SK-N-SH treated with all-trans-retinoic acid at 6 μM for 48 hours (cell line): Measurements from ENCODE around the gene METTL25.
"Not testable (repeated sequence)": the region's sequence is repeated elsewhere in the genome, so short reads cannot be mapped to it uniquely, and the experiment has no call there.

Source experiments
- ATAC-seq: fragments of 200-7000 bp; cut with Tn5 transposase; 3 replicates; pipeline ENCODE4 v1.9.1; 2020; ENCODE audit warnings: mild to moderate bottlenecking, moderate library complexity
- ARNTL ChIP-seq: fragments of 450-650 bp; formaldehyde crosslinking; IDR thresholded peaks from 2 replicates; pipeline ENCODE4 v1.5.0; 2020; ENCODE audit warnings: low read depth, mild to moderate bottlenecking, moderate library complexity, borderline replicate concordance
- BACH2 ChIP-seq: fragments of 250-450 bp; sonication (Bioruptor Pico); IDR thresholded peaks from 2 replicates; pipeline ENCODE4 v1.9.0; 2021; ENCODE audit warnings: mild to moderate bottlenecking, borderline replicate concordance
- CSDC2 ChIP-seq: fragments of 250-450 bp; sonication (Bioruptor Pico); IDR thresholded peaks from 2 replicates; pipeline ENCODE4 v1.5.0; 2020; ENCODE audit warnings: mild to moderate bottlenecking, moderate library complexity
- CSRNP3 ChIP-seq: fragments of 250-450 bp; sonication (Bioruptor Pico); IDR thresholded peaks from 2 replicates; pipeline ENCODE4 v1.5.1; 2021; ENCODE audit warnings: mild to moderate bottlenecking, moderate library complexity
- ESRRG ChIP-seq: fragments of 250-450 bp; sonication (Bioruptor Pico); IDR thresholded peaks from 2 replicates; pipeline ENCODE4 v1.6.1; 2021; ENCODE audit warnings: mild to moderate bottlenecking
- GLIS3 ChIP-seq: fragments of 250-450 bp; sonication (Bioruptor Pico); IDR thresholded peaks from 2 replicates; pipeline ENCODE4 v1.5.0; 2020; ENCODE audit warnings: mild to moderate bottlenecking, moderate library complexity
- ISL1 ChIP-seq: fragments of 250-450 bp; sonication (Bioruptor Pico); IDR thresholded peaks from 2 replicates; pipeline ENCODE4 v2.1.2; 2022; ENCODE audit warnings: mild to moderate bottlenecking, moderate library complexity
- PATZ1 ChIP-seq: fragments of 250-450 bp; sonication (Bioruptor Pico); IDR thresholded peaks from 2 replicates; pipeline ENCODE4 v1.8.0; 2020; ENCODE audit warnings: mild to moderate bottlenecking, moderate library complexity, borderline replicate concordance
- POU6F1 ChIP-seq: fragments of 250-450 bp; sonication (Bioruptor Pico); IDR thresholded peaks from 2 replicates; pipeline ENCODE4 v1.8.0; 2021; ENCODE audit warnings: low read depth, mild to moderate bottlenecking, moderate library complexity, borderline replicate concordance
- PPARA ChIP-seq: fragments of 250-450 bp; sonication (Bioruptor Pico); IDR thresholded peaks from 2 replicates; pipeline ENCODE4 v1.5.0; 2020; ENCODE audit warnings: mild to moderate bottlenecking, borderline replicate concordance
- RARB ChIP-seq: fragments of 250-450 bp; sonication (Bioruptor Pico); IDR thresholded peaks from 2 replicates; pipeline ENCODE4 v1.8.0; 2021; ENCODE audit warnings: mild to moderate bottlenecking, moderate library complexity
- SNAI2 ChIP-seq: fragments of 250-450 bp; sonication (Bioruptor Pico); IDR thresholded peaks from 2 replicates; pipeline ENCODE4 v1.5.0; 2020; ENCODE audit warnings: mild to moderate bottlenecking, moderate library complexity
- TCF4 ChIP-seq: fragments of 250-450 bp; sonication (Bioruptor Pico); IDR thresholded peaks from 2 replicates; pipeline ENCODE4 v1.8.0; 2021; ENCODE audit warnings: mild to moderate bottlenecking, moderate library complexity, borderline replicate concordance
- TOX ChIP-seq: fragments of 250-450 bp; sonication (Bioruptor Pico); IDR thresholded peaks from 2 replicates; pipeline ENCODE4 v1.8.0; 2021; ENCODE audit warnings: mild to moderate bottlenecking, moderate library complexity, borderline replicate concordance
- TSHZ2 ChIP-seq: fragments of 250-450 bp; sonication (Bioruptor Pico); IDR thresholded peaks from 2 replicates; pipeline ENCODE4 v1.5.0; 2020; ENCODE audit warnings: mild to moderate bottlenecking, moderate library complexity
- ZC3H10 ChIP-seq: fragments of 250-450 bp; sonication (Bioruptor Pico); IDR thresholded peaks from 2 replicates; pipeline ENCODE4 v1.5.1; 2021; ENCODE audit warnings: mild to moderate bottlenecking, moderate library complexity
- ZFP3 ChIP-seq: fragments of 250-450 bp; sonication (Bioruptor Pico); IDR thresholded peaks from 2 replicates; pipeline ENCODE4 v1.5.0; 2020; ENCODE audit warnings: mild to moderate bottlenecking, moderate library complexity
- ZFP30 ChIP-seq: fragments of 450-650 bp; formaldehyde crosslinking; IDR thresholded peaks from 2 replicates; pipeline ENCODE4 v1.5.0; 2022; ENCODE audit warnings: mild to moderate bottlenecking, moderate library complexity
- ZNF70 ChIP-seq: fragments of 450-650 bp; formaldehyde crosslinking; IDR thresholded peaks from 2 replicates; pipeline ENCODE4 v1.5.0; 2020; ENCODE audit warnings: mild to moderate bottlenecking, moderate library complexity
- ZNF8 ChIP-seq: fragments of 450-650 bp; formaldehyde crosslinking; IDR thresholded peaks from 2 replicates; pipeline ENCODE4 v1.5.0; 2020; ENCODE audit warnings: mild to moderate bottlenecking, moderate library complexity

The METTL25 gene

GRCh38 chr12:82357845-82358199, 507 bp upstream of the METTL25 start:
- ATAC-seq = no peak; the same call in 2 of the 3 replicates
- TF ChIP-seq PATZ1 (CRISPR knock-in tag) (no peak), BACH2 (CRISPR knock-in tag) (no peak), ISL1 (CRISPR knock-in tag) (no peak), ZFP30 (no peak), POU6F1 (CRISPR knock-in tag) (no peak), GLIS3 (CRISPR knock-in tag) (no peak), SNAI2 (CRISPR knock-in tag) (no peak), TSHZ2 (CRISPR knock-in tag) (no peak)
- TF ChIP-seq, all 23 proteins: peak for 0

- peak; percentile 43 for ATAC-seq
- TF ChIP-seq ESRRG (CRISPR knock-in tag) (no peak), ZNF8 (CRISPR knock-in tag) (no peak), RARB (no peak), POU6F1 (CRISPR knock-in tag) (no peak), CSRNP3 (CRISPR knock-in tag) (no peak), BACH2 (CRISPR knock-in tag) (no peak), GLIS3 (CRISPR knock-in tag) (no peak), PPARA (CRISPR knock-in tag) (no peak), TOX (CRISPR knock-in tag) (no peak), ZC3H10 (CRISPR knock-in tag) (no peak), ZFP3 (no peak), ARNTL (CRISPR knock-in tag) (no peak), TCF4 (CRISPR knock-in tag) (no peak), ZNF70 (CRISPR knock-in tag) (no peak), ISL1 (CRISPR knock-in tag) (no peak)
Observed at GRCh38 chr12:82359115-82359478, 768 bp downstream of the METTL25 start.

- ATAC-seq = not testable (repeated sequence)
Observed at GRCh38 chr12:82360834-82361233, 2.5 kb downstream of the METTL25 start.

- TF ChIP-seq ESRRG (CRISPR knock-in tag) (no peak), ZC3H10 (CRISPR knock-in tag) (no peak), ZNF70 (CRISPR knock-in tag) (no peak), CSDC2 (CRISPR knock-in tag) (no peak), GLIS3 (CRISPR knock-in tag) (no peak), PATZ1 (CRISPR knock-in tag) (no peak)
- TF ChIP-seq, all 23 proteins: peak for 0
- no peak for ATAC-seq
Observed at GRCh38 chr12:82361461-82361915, 3.2 kb downstream of the METTL25 start.
